NCI-H2081 treated with DMSO at 0.1 percent for 48 hours (cell line): ENCODE measurements around the gene LIN28B.
"Not testable (repeated sequence)": the region's sequence is repeated elsewhere in the genome, so short reads cannot be mapped to it uniquely, and the experiment has no call there.

Experiments used
- DNase-seq: peaks from one replicate; lab custom pipeline; 2025; lab: John Stamatoyannopoulos, UW

Gene LIN28B

DNA sequence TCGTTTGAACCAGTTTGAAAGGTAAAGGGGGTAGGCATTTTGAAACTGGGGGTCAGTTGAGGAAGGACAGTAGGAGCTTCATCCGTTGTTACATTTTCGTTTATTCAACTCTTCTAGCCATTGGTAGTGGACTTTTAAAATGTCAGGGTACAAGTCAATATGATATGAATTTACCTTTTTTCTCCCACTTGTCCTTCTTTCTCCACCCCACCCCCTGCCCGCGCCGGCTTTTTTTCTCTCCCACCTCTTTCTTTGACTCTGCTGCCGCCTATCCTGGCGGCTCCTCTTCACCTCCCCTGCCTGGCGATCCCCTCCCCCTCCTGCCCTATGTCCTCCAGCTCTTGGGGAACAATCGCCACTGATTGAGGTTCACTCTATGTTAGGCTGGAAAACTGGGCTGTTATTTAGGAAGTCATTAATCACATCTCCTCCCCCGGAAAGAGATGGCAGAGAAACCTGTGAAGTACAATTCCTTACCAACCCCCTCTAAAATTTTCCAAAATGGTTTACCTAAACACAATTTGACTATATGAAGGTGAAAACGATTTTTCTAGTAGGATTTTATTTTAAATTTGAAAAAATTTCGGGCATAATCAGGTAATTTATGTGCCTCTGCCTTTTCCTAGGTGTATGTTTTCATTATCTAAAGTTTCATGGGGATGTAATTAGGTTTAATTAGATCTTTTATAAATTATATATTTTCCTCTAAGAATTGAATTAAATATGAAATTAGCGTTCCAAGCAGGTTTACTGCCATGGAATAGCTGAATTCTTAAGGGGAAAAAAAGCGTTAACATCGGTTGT lies 778 bp upstream of the LIN28B start:
- peak; percentile 20 for DNase-seq

GRCh38 chr6:104957301-104958177 lies 632 bp downstream of the LIN28B start:
- DNase-seq = peak; percentile 14

DNA sequence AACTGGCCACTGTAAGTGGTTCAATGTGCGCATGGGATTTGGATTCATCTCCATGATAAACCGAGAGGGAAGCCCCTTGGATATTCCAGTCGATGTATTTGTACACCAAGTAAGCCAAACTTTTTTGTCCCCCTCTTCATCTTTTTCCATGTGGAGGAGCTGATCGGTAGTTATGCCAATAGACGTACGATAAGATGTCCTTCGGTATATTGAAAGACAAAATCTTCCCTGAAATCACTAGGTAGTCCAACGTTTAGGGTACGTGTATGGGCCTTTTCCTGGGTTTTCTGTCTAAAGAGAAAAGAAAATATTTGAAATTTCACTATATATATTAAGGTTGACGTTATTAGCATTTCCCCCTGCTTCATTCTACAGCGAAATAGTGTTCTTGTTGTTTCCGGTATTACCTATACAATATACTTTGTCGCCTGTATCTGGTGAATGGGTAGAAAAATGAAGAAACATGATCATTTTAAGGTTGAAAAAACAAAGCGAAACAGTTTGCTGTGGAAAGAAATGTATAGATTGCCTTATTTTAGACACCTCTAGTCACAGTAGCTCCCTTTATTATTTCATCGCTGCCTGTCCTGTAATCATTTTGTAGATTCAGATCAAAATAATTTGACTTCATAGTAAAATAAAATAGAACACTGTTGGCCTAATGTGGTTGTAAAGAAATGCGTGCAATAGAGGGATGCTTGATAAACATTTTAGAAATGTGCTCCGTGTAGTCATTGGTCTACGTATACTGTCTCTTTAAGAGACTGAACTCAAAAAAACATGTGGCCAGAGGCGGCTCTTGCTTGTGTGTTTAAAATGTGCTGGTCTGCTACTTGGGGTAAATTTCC lies 1.5 kb downstream of the LIN28B start:
- DNase-seq = peak; percentile 7

DNA sequence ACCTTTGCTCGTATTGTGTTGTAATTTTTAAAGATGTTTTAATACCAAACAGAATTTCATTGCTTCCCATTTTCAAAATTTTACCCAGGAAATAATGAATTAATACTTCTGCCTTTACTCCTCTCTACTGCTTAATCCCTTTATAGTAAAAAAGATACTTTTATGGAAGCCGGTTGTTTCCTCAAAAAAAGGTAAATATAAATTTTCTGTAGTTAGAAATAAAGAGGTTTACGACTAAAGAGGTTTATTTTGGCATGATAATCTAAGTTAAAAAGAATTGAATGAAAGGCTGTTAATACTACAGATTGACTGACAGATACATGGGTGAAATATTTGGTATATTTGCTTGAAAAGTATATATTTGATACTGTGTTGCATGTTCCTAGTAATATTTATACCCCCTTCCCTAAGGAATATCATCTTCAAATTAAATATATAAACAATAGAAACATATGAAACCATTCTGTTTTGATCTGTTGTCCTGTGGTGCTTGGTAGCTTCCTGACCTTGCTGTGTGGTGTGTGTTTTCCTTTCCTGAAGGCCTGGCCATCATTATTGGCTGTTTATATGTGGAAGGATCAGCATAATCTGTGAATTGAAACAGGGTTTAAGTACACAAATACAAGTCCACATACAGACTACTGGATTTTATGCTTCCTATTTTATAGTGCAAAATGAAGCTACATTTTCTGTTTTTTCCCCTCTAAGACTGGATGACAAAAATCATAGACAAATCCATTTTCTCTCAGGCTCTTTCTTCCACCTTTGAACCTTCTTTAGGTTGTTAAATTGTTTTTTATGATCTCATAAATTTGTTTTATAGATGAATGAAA lies 2.3 kb downstream of the LIN28B start:
- no peak for DNase-seq

GRCh38 chr6:104969108-104969507 lies 12.2 kb downstream of the LIN28B start:
- no peak for DNase-seq

GRCh38 chr6:104969785-104970581 lies 13.1 kb downstream of the LIN28B start:
- DNase-seq = no peak

DNA sequence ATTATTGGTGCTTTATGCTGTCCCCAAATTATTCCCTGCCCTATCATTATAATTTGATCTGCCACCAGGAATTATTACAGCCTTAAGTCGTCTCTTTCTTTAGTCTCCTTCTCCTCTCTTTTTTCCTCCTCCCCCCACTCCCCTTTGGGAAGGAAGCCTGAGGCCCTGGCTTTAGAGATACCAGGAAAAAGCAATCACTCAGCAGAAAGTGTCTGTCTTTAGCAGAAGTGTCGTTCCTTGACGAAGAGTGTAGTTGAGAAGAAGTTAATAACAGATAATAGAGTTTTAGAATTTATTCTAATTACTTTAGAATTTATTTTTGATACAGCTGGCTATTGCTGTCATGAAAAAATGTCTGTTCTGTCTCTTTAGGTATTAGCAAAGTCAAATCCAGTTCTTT lies 16.5 kb downstream of the LIN28B start:
- no peak for DNase-seq

GRCh38 chr6:104983296-104983695 lies 26.4 kb downstream of the LIN28B start:
- DNase-seq = no peak

- no peak for DNase-seq
Observed at GRCh38 chr6:104983776-104984175, 26.9 kb downstream of the LIN28B start.

DNA sequence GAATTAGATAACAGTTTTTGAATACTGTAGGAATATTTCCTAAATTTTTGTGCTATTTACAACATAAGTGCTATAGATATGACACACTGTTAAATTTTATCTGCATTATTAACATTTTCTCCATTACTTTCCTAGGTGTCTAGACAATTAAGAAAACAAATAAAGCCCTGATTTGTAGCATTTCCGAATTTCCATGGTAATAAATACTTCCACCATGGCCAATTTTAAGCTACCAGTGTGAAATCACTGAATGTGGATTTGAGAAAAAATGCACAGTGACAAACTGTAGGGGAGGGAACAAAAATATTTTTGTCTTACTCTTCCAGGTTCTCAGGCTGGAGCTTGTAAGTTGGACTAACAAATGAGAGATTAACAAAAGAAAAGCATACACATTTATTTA lies 27.9 kb downstream of the LIN28B start:
- no peak for DNase-seq

DNA sequence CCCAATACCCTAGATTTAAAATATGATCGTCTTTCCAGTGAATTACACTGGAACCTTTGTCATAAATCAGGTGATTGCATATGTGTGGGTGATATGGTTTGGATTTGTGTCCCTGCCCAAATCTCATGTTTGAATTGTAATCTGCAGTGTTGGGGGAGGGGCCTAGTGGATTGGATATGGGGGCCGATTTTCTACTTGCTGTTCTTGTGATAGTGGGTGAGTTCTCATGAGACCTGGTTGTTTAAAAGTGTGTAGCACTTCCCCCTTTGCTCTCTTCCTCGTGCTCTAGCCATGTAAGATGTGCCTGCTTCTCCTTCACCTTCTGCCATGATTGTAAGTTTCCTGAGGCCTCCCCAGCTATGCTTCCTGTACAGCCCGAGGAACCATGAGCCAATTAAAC lies 29.0 kb downstream of the LIN28B start:
- not testable (repeated sequence) for DNase-seq

GRCh38 chr6:104986625-104987024 lies 29.7 kb downstream of the LIN28B start:
- DNase-seq = no peak

DNA sequence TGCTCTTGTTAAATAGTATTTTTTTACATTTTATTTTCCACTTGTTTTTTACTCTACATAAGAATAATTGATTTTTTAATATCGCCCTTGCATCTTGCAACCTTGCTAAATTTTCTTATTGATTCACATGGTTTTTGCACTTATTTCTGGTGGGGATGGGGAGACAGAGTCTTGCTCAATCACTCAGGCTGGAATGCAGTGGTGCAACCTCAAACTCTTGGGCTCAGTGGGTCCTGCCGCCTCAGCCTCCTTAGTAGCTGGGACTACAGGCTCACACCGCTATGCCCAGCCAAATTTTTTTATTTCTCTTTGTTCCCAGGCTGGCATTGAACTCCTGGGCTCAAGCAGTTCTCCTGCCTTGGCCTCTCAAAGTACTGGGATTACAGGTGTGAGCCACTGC lies 30.3 kb downstream of the LIN28B start:
- DNase-seq = no peak

- no peak for DNase-seq
Observed at GRCh38 chr6:104990085-104990484, 33.2 kb downstream of the LIN28B start.

DNA sequence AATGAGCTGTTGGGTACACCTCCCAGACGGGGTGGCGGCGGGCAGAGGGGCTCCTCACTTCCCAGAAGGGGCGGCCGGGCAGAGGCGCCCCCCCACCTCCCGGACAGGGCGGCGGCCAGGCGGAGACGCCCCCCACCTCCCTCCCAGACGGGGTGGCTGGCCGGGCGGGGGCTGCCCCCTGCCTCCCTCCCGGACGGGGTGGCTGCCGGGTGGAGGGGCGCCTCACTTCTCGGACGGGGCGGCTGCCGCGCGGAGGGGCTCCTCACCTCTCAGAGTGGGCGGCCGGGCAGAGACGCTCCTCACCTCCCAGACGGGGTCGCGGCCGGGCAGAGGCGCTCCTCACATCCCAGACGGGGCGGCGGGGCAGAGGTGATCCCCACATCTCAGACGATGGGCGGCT lies 34.2 kb downstream of the LIN28B start:
- not testable (repeated sequence) for DNase-seq

GRCh38 chr6:104993576-104993975 lies 36.7 kb downstream of the LIN28B start:
- not testable (repeated sequence) for DNase-seq

GRCh38 chr6:104995989-104996617 lies 39.2 kb downstream of the LIN28B start:
- no peak for DNase-seq

DNA sequence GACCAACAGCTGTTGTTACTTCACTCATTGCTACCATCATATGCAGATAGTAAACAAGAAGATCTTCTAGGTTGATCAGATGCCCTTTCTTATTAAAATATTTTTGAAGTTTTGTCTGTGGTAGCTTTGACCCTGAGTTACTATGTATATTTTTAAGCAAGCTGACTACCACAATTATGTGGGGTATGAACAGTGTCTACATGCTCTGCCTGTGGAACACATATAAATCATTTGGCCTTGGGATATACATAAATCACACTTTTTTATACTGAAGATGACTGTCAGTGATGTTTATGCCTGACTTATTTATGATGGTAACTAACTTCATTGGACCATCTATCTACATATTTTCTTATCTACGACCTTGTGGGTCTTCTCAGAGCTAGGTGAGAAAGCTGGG lies 44.2 kb downstream of the LIN28B start:
- DNase-seq = no peak

DNA sequence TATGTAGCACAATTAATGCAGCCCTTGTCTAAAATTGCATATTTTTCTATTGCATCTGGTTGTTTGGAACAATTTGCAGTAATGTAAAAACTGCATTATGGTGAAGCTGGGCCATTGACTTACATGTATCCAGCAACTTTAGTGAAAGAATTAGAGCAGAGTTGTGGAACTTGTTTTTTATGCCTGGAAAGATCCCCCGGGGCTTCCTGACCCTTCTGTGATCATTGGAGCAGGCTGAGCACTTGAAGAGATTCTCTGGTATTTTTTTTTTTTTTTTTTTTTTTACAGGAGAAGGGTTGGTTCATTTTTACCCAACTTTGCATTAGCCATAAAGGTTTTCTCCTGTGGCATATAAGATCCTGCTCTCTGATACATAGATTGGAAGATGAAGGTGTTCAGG lies 45.0 kb downstream of the LIN28B start:
- no peak for DNase-seq

GRCh38 chr6:105005451-105005850 lies 48.5 kb downstream of the LIN28B start:
- DNase-seq = no peak
